Measurements from ENCODE around the gene HSPA8. TPM values are rescaled to one million over a fixed set of nuclear protein-coding genes. Genes with fewer than 3 reads are reported as not detected.
A peak's percentile ranks its signal among the peaks of the same experiment; 100 is the strongest.

The HSPA8 gene
- polyA plus RNA-seq, 4 donors, result 389 to 1,201 (median 554) TPM

- Histone ChIP-seq H3K27me3 (ENCODE audit: control insufficient read depth in 3 of 3, insufficient read depth in 3 of 3, low read length in 3 of 3) (peaks cover 0 to 3% (median 0%) of the 10 kb centered on the region in 3 donors), H3K36me3 (ENCODE audit: control insufficient read depth in 3 of 3, insufficient read depth in 2 of 3, low read depth in 1 of 3, low read length in 3 of 3) (no peaks in the 10 kb centered on the region), H3K9me3 (ENCODE audit: control insufficient read depth in 2 of 2, insufficient read depth in 1 of 2, low read depth in 1 of 2, low read length in 1 of 2) (no peaks in the 10 kb centered on the region), H3K4me1 (ENCODE audit: control insufficient read depth in 3 of 3, insufficient read depth in 2 of 3, low read depth in 1 of 3, low read length in 2 of 3) (no peaks in the 10 kb centered on the region), H3K27ac (ENCODE audit: low read depth in 1 of 3, low read length in 2 of 3) (no peak overlapping the region), H3K4me3 (ENCODE audit: low read depth in 1 of 3, low read length in 3 of 3) (no peak overlapping the region)
- FAIRE-seq, result no peak
- no peak for DNase-seq
- 70 to 84% (median 76%) methylated on average over 6 of the region's 6 CpGs for WGBS, 3 donors
Measured at GRCh38 chr11:123034597-123034996, 27.3 kb downstream of the HSPA8 start.

- no peak overlapping the region for H3K4me3 ChIP-seq (ENCODE audit: low read depth in 1 of 3, low read length in 3 of 3)
- WGBS, 3 donors, result 50 to 51% (median 50%) methylated on average over 10 of the region's 10 CpGs
Measured at GRCh38 chr11:123033895-123034294, 28.0 kb downstream of the HSPA8 start.

GRCh38 chr11:123030517-123030916 lies 31.4 kb downstream of the HSPA8 start:
- no peaks in the 10 kb centered on the region for H3K4me1 ChIP-seq (ENCODE audit: control insufficient read depth in 3 of 3, insufficient read depth in 2 of 3, low read depth in 1 of 3, low read length in 2 of 3)
- H3K27me3 ChIP-seq (ENCODE audit: control insufficient read depth in 3 of 3, insufficient read depth in 3 of 3, low read length in 3 of 3), result peaks cover 0 to 6% (median 0%) of the 10 kb centered on the region in 3 donors
- 48 to 66% (median 55%) methylated on average over 4 of the region's 4 CpGs for WGBS, 3 donors
- DNase-seq (no peak), FAIRE-seq (no peak)
- no peaks in the 10 kb centered on the region for H3K36me3 ChIP-seq (ENCODE audit: control insufficient read depth in 3 of 3, insufficient read depth in 2 of 3, low read depth in 1 of 3, low read length in 3 of 3)
- no peaks in the 10 kb centered on the region for H3K9me3 ChIP-seq (ENCODE audit: control insufficient read depth in 2 of 2, insufficient read depth in 1 of 2, low read depth in 1 of 2, low read length in 1 of 2)
- H3K27ac ChIP-seq (ENCODE audit: low read depth in 1 of 3, low read length in 2 of 3), result no peak overlapping the region
- no peak overlapping the region for H3K4me3 ChIP-seq (ENCODE audit: low read depth in 1 of 3, low read length in 3 of 3)

More at GRCh38 chr11:123033895-123034294, 28.0 kb downstream of the HSPA8 start:
- FAIRE-seq (no peak), DNase-seq (peak in 1 of 2 donors; percentile 40)
- Histone ChIP-seq H3K4me1 (ENCODE audit: control insufficient read depth in 3 of 3, insufficient read depth in 2 of 3, low read depth in 1 of 3, low read length in 2 of 3) (no peaks in the 10 kb centered on the region), H3K27me3 (ENCODE audit: control insufficient read depth in 3 of 3, insufficient read depth in 3 of 3, low read length in 3 of 3) (peaks cover 0 to 3% (median 0%) of the 10 kb centered on the region in 3 donors), H3K27ac (ENCODE audit: low read depth in 1 of 3, low read length in 2 of 3) (no peak overlapping the region), H3K9me3 (ENCODE audit: control insufficient read depth in 2 of 2, insufficient read depth in 1 of 2, low read depth in 1 of 2, low read length in 1 of 2) (no peaks in the 10 kb centered on the region), H3K36me3 (ENCODE audit: control insufficient read depth in 3 of 3, insufficient read depth in 2 of 3, low read depth in 1 of 3, low read length in 3 of 3) (no peaks in the 10 kb centered on the region)

GRCh38 chr11:123020968-123021367 lies 41.0 kb downstream of the HSPA8 start:
- Histone ChIP-seq H3K27ac (ENCODE audit: low read depth in 1 of 3, low read length in 2 of 3) (no peak overlapping the region), H3K9me3 (ENCODE audit: control insufficient read depth in 2 of 2, insufficient read depth in 1 of 2, low read depth in 1 of 2, low read length in 1 of 2) (no peaks in the 10 kb centered on the region), H3K4me3 (ENCODE audit: low read depth in 1 of 3, low read length in 3 of 3) (no peak overlapping the region), H3K4me1 (ENCODE audit: control insufficient read depth in 3 of 3, insufficient read depth in 2 of 3, low read depth in 1 of 3, low read length in 2 of 3) (no peaks in the 10 kb centered on the region), H3K27me3 (ENCODE audit: control insufficient read depth in 3 of 3, insufficient read depth in 3 of 3, low read length in 3 of 3) (no peaks in the 10 kb centered on the region), H3K36me3 (ENCODE audit: control insufficient read depth in 3 of 3, insufficient read depth in 2 of 3, low read depth in 1 of 3, low read length in 3 of 3) (no peaks in the 10 kb centered on the region)
- FAIRE-seq (no peak), DNase-seq (peak; percentile 37 to 43)
- 41 to 64% (median 52%) methylated on average over 2 of the region's 2 CpGs for WGBS, 3 donors

GRCh38 chr11:123018702-123019101 lies 43.2 kb downstream of the HSPA8 start:
- no peak overlapping the region for H3K4me3 ChIP-seq (ENCODE audit: low read depth in 1 of 3, low read length in 3 of 3)
- no peak for DNase-seq
- 79 to 94% (median 87%) methylated on average over 9 of the region's 9 CpGs for WGBS, 3 donors
- FAIRE-seq, result no peak
- H3K27me3 ChIP-seq (ENCODE audit: control insufficient read depth in 3 of 3, insufficient read depth in 3 of 3, low read length in 3 of 3), result no peaks in the 10 kb centered on the region
- no peaks in the 10 kb centered on the region for H3K4me1 ChIP-seq (ENCODE audit: control insufficient read depth in 3 of 3, insufficient read depth in 2 of 3, low read depth in 1 of 3, low read length in 2 of 3)
- H3K36me3 ChIP-seq (ENCODE audit: control insufficient read depth in 3 of 3, insufficient read depth in 2 of 3, low read depth in 1 of 3, low read length in 3 of 3), result no peaks in the 10 kb centered on the region
- H3K27ac ChIP-seq (ENCODE audit: low read depth in 1 of 3, low read length in 2 of 3), result no peak overlapping the region
- H3K9me3 ChIP-seq (ENCODE audit: control insufficient read depth in 2 of 2, insufficient read depth in 1 of 2, low read depth in 1 of 2, low read length in 1 of 2), result no peaks in the 10 kb centered on the region

- 12 to 44% (median 16%) methylated on average over 4 of the region's 4 CpGs for WGBS, 3 donors
- Histone ChIP-seq H3K36me3 (ENCODE audit: control insufficient read depth in 3 of 3, insufficient read depth in 2 of 3, low read depth in 1 of 3, low read length in 3 of 3) (no peaks in the 10 kb centered on the region), H3K27me3 (ENCODE audit: control insufficient read depth in 3 of 3, insufficient read depth in 3 of 3, low read length in 3 of 3) (no peaks in the 10 kb centered on the region), H3K27ac (ENCODE audit: low read depth in 1 of 3, low read length in 2 of 3) (peak overlapping the region in 1 of 3 donors; percentile 67), H3K9me3 (ENCODE audit: control insufficient read depth in 2 of 2, insufficient read depth in 1 of 2, low read depth in 1 of 2, low read length in 1 of 2) (no peaks in the 10 kb centered on the region), H3K4me1 (ENCODE audit: control insufficient read depth in 3 of 3, insufficient read depth in 2 of 3, low read depth in 1 of 3, low read length in 2 of 3) (peaks cover 0 to 11% (median 3%) of the 10 kb centered on the region in 3 donors), H3K4me3 (ENCODE audit: low read depth in 1 of 3, low read length in 3 of 3) (no peak overlapping the region)
- no peak for FAIRE-seq
- DNase-seq, result peak; percentile 81 to 86
Measured at GRCh38 chr11:123011510-123011909, 50.4 kb downstream of the HSPA8 start.

Other genes starting within 250 kb of the HSPA8 start
- under 1 TPM in 3 of 4 donors, not detected in 1; 0.15 to 0.54 (median 0.31) TPM for gene CRTAM, start 223.6 kb downstream of the HSPA8 start, polyA plus RNA-seq
- gene JHY, start 179.4 kb downstream of the HSPA8 start, polyA plus RNA-seq, result 1 to 10 TPM; 1.3 to 7.2 (median 1.6) TPM
- gene BSX, start 80.3 kb downstream of the HSPA8 start, polyA plus RNA-seq, result not detected
- gene CLMP, start 133.1 kb upstream of the HSPA8 start, polyA plus RNA-seq, result 10 to 100 TPM in 1 of 4 donors, 1 to 10 TPM in 2, under 1 TPM in 1; 0.22 to 12.2 (median 5.9) TPM

Data from small intestine (tissue), 7 donors.